NCI-H2196 treated with DMSO at 0.1 percent for 48 hours (cell line): Measurements from ENCODE around the gene SEC23B.
"Not testable (repeated sequence)": the region's sequence is repeated elsewhere in the genome, so short reads cannot be mapped to it uniquely, and the experiment has no call there.

Source experiments
- DNase-seq: peaks from one replicate; lab custom pipeline; 2025; ENCODE audit not compliant: unreplicated experiment; lab: John Stamatoyannopoulos, UW

The SEC23B gene

DNA sequence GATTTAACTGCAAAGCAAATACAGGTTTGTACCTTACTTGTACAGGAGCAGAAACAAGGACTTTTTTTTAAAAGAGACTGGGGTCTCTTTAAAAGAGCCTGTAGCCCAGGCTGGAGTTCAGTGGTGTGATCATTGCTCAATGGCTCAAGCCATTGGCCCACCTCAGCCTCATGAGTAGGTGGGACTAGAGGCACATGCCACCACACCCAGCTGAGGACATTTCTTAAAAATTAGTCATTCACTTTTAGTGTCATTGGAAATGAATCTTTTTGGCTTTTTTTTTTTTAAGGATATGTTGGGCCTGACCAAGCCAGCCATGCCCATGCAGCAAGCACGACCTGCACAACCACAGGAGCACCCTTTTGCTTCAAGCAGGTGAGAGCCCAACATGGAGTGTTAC is 16.9 kb downstream of the SEC23B start:
- DNase-seq = no peak

DNA sequence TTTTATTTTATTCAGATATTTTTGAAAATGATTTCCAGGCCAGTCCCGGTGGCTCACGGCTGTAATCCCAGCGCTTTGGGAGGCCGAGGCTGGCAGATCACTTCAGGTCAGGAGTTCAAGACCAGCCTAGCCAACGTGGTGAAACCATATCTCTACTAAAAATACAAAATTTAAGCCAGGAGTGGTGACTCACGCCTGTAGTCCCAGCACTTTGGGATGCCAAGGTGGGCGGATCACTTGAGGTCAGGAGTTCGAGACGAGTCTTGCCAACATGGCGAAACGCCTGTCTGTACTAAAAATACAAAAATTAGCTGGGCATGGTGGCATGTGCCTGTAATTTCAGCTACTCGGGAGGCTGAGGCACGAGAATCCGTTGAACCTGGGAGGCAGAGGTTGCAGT is 19.0 kb downstream of the SEC23B start:
- not testable (repeated sequence) for DNase-seq

DNA sequence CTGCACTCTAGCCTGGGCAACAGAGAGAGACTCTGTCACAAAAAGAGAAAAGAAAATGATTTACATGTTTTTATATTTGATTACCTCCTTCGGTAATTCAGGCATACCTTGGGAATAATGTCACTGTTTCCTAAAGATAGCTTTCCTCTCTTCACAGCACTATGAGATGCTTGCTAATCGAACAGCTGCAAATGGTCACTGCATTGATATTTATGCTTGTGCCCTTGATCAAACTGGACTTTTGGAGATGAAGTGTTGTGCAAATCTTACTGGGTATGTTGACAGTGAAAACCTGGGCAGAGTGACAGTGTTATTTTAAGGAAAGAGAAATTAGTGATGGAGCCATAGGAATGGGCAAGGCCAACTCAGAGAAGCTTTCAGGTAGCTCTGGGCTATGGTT is 19.6 kb downstream of the SEC23B start:
- DNase-seq = no peak

DNA sequence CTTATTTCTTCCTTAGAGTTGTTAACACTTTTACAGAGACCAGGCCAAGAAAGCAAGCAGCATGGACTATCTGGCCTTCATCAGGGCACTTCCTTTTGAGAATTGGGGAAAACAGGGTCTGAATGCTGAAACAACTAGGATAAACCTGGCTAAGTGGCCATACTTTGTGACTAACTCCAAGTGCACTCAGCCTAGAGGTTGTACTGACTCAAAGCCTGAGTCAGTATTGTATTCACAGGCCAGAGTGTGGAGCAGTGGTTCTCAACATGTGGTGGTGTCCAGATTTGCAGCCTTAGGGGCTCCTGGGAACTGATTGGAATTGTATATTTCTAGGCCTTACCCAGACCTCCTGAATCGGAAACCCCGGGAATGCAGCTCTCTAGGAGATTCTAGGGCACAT is 20.1 kb downstream of the SEC23B start:
- no peak for DNase-seq

DNA sequence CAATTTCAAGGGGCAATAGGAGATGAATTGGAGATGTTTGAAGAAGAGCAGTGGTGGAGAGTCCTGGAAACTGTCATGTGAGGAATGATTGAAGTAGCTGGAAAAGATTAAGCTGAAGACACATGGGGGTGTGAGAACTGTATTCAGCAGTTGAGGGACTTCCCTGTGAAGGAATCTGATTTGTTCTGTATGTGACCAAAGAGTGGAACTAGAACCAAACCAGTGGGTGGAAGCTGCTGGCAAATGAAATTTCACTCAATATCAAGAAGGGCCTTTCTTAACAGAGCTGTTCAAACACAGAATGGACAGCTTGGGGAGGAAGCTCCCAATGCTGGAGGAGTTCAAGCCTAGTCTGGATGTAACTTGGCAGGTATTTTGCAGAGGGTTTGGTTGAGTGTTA is 21.3 kb downstream of the SEC23B start:
- DNase-seq = no peak

DNA sequence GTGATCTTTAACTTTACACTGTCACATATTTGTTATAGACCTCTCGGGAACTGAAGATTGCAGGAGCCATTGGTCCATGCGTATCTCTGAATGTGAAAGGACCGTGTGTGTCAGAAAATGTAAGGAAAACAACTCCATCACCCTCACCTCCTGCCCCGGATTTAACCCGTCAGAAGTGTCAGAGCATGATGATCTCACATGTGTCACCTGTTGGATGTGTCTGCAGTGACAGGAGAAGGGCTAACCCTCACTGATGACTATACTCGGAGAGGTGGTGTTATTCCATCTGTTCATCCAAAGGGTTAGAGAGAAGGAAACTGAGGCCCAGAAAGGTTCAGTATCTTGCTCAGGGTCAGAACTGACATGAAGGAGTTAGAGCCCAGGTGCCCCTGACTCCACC is 24.9 kb downstream of the SEC23B start:
- DNase-seq = no peak

DNA sequence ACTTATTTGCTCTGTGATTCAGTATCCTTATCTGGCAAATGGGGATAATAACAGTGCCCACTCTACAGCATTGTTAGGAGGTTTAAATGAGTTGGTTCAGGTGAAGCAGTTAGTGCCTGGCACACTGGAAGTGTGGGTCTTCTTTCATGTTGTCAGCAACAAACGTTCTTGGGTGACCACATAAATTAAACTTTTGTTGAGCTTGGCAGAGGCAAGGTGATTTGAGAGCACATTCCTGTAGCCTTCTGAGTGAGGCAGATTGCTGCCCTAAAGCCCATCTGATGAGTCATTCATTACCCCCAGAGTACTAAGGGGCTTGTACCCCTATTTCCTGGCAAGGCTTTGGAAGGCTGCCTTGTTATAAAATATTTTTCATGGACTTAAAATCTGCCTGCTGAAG is 25.8 kb downstream of the SEC23B start:
- no peak for DNase-seq

DNA sequence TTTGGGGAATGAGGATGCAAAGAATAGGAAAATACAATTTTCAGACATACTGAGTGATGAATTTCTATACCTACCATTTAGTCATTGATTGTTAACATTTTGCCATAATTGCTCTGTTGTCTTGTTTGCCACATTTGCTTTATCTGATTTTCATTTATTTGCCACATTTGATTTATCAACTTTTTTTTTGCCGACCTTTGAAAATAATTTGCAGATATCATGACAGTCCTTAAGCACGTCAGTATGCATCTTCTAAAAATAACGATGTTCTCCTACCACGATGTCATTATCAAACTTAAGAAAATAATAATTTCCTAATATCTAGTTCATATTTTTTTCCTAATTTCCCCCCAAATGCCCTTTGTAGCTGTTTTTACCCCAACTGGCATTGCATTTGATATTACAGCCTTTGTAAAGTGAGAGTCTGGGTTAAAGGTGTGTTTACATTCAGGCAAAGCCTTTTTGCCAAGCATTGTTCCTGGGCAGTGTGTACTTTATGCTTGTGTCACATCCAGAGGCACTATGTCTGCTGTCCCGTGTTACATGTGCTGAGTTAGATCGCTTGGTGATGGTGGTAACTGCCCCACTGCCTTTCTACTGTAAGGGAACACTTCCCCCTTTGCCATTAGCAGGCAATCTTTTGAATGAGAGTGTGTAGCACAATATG is 26.4 kb downstream of the SEC23B start:
- no peak for DNase-seq

DNA sequence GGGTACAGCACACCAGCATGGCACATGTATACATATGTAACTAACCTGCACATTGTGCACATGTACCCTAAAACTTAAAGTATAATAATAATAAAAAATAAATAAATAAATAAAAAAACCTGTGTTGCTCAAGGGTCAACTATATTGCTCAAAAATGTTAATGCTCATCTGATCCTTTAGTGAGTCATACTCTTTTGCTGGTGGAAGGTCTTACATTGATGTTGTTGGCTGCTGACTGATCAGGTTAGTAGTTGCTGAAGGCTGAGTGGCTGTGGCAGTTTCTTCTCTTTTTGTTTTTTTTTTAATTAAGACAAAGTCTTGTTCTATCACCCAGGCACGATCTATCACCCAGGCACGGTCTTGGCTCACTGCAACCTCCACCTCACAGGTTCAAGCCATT is 29.9 kb downstream of the SEC23B start:
- no peak for DNase-seq

DNA sequence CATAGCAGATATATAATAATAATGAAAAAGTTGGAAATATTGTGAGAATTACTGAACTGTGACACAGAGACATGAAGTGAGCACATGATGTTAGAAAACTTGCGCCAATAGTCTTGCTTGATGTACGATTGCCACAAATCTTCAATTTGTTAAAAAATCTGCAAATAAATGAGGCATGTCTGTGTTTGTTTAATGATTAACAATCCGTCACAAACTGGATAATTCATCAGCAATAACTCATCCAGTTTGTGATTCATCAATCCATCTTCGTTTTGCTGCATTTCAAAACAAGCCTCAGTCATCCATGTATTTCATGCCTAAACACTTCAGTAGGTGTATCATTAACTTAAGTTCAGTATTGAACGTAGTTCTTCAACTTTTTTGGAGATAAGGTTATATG is 34.0 kb downstream of the SEC23B start:
- DNase-seq = no peak

DNA sequence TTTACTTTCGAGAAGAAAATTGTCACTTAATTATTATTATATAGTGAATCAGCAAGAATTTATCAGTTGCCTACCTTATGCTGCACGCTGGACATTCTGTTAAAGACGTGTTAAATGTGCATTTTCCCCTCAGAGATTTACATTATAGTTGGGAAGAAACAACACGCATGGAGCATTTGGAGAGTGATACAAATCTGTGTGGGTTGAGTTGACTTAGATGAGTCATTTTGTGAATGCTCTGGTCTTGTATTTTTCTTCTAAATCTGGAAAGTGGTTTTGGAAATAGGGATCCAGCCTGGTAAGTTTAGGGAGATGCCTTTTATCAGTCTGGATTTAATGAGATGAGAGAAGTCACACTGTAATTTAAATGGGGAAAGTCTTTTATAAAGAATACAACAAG is 35.5 kb downstream of the SEC23B start:
- no peak for DNase-seq

DNA sequence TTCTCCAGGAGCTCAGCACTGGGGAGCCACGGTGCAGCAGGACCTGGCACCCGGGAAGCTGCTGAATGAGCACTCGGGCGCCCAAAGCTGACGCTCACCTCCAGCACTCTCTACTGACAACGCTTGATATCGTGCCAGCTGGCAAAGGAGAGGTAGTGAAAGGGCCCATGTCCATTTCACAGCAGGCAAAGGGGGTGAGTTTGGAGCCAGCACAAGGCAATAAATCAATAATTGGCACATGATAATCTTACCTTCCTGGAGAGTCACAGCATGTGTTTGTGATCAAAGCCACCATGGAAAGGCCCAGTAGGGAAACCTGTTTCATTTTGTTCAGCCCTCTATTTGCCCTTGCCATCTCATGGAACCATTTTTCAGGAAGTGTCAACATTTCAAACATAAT is 36.2 kb downstream of the SEC23B start:
- peak; percentile 81 for DNase-seq

DNA sequence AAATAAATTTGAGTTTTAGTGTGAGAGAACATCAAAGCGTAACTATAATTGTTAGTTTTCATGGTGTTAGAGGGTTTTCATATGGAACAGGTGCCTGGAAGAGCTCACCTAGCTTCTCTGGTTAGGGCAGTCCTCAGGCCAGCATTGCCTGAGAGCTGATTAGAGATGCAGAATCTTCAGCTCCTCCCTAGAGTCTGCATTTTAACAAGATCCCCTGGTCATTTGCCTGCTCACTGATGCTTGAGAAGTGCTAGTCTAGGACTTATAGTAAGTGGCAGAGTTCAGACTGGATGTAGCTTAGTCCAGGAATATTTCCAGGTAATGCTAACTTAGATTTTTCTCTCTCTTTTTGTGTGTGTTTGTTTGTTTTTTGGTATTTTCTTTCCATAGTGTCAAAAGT is 37.8 kb downstream of the SEC23B start:
- no peak for DNase-seq

DNA sequence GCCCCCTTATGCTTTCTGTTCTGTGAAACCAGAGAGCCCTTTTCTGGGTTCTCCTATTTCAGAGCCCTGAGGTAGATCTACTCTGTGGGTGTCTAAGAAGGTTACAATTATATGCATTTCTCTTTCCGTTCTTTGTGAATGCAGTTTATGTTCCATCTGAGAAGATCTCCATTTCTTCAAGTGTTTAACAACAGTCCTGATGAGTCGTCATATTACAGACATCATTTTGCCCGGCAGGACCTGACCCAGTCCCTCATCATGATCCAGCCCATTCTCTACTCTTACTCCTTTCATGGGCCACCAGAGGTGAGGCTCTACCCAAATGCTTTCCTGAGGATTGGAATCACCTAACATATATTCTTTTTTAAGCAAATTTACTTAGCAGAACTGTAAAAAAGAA is 40.7 kb downstream of the SEC23B start:
- DNase-seq = no peak

DNA sequence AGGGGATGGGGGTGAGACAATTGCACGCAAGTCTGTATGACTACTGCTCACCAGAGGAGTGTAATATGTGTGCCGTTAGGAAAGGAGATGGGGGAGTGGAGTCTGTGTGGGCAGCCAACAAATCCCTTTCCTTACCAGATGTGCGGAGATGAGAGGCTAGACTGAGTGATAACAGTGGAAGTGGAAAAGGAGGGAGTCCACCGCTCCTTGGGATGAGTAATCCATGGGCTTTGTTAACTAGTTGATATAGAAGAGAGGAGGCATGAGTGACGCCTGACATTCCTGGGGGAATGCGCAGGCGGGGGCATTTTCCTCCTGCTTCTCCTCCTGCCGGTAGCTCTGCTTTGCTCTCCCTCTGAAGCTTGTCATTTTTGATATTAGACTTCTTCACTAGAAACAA is 46.0 kb downstream of the SEC23B start:
- DNase-seq = no peak

DNA sequence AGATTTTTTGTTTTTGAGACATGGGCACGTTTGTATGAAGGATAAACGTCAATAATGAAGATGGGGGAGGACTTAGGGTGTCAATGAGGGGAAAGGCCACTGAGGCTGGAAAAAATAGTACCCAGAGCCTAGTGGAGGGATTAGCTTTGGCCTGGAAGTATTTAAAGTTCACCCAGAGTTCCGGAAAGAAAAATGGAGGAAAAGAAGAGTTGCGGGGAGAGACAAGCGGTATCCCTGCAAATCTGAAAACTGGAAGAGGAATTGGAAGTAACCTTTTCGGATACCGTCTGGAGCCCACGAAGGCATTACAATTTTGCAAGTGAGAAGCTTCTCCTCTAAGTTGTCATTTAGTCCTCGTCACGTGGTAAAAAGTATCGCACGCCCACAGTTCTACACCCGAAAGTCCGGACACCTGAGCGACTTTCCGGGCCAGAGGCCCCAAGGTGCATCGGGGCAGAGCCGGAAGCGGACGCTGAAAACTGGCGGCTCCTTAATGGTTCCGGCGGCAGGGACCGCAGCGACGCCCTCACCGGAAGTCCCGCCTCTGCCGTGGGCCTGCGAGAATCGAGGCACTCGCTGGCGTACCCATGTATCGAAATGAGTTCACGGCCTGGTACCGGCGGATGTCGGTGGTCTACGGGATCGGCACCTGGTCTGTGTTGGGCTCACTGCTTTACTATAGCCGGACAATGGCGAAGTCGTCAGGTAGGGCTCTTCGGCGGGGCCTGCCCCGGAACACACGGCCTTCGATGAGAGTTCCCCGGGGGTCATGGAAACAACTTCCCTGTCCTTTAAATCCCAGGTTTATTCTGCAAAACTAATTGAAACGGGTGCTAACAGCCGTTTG is 59.4 kb downstream of the SEC23B start, which contains the start of gene SMIM26:
Gene SMIM26, plus strand, starts transcription at position 541 of the 847 bp plus-strand sequence. Its CDS starts 47 bp downstream, at position 588.
- DNase-seq = peak; percentile 86

DNA sequence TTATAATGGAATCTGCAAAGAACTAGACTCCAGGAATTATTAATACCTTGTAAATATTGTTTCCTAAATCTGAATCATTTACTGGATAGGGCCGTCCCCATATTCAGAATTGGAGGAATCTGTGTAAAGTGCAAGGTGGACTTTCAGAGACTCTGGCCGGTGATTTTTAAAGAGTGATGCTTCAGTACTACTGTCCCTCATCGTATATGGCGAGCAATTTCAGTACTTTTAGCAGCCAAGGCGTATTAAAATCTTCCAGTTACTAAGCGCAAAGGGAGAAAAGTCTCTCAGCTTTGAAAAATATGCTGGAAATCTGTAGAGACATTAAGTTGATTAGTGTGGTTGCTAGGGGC is 60.0 kb downstream of the SEC23B start:
- DNase-seq = no peak

DNA sequence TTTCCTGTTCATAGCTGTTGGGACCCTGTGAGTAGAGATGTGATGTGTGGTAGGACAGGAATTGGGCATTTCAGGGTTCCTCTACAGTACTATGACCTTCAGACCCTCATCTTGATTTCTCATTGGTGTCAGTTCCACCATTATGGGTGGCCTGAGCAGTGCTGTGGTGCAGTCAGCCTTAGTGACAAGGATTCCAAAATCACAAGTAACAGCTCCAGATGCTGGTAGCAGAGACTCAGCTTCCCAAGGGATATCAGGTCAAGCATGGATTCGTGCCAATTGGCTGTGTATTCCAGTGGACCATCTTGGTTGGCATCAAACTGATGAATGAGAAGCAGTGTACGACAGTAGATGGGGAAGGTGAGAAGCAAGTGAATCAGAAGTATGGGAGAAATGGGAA is 63.3 kb downstream of the SEC23B start:
- no peak for DNase-seq

DNA sequence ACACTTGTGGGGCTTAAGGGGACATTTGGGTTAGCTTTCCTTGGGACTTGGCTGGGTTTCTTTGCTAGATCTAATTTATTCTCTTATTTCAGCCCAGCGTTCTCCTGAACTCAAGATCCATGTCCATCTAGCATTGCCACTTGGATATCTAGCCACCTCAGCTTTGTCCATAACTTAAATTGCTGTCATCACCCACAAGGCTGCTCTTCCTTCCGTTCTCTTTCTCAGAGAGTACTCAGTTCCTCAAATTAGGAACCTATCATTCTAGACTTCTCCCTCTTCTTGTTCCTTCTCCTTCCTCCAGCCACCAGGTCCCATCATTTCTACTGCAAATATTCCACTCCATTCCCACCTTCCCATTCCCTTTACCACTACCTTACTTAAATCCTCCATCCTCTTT is 63.8 kb downstream of the SEC23B start:
- no peak for DNase-seq

DNA sequence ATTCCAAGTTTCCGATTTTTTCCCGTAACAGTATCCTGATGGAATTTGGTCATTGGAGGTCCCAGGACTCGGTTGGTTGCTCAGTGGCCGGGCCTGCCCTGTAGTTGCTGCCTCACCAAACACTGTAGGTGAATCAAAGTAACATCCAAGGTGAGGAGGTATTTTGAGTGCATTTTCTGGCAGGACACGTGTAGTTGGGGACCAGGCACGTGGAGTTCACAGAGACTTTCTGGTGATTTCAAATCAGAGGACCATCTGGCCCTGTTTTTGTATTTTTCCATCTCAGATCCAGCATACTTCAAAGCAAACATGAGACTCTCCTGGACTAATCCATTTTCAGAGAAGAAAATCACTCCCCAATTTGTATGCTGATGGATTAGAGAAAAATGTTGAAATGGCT is 70.2 kb downstream of the SEC23B start:
- no peak for DNase-seq

DNA sequence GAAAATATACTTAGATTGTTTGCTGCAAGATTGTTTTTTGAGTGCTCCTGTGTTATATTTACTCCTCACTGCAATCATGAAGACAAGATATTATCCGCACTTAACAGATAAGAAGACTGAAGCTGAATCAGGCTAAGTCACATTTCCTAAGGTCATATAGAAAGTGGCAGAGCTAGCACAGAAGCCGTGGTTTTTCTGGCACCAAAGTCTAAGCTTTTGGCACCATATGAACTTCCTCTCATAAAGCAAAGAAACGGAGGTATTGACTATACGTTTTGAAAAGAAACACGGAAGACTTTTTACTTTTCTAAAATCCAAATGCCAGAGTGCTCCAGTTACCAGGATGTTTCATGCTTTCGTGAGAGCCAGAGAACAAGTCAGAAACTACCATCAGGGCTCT is 70.8 kb downstream of the SEC23B start:
- no peak for DNase-seq

DNA sequence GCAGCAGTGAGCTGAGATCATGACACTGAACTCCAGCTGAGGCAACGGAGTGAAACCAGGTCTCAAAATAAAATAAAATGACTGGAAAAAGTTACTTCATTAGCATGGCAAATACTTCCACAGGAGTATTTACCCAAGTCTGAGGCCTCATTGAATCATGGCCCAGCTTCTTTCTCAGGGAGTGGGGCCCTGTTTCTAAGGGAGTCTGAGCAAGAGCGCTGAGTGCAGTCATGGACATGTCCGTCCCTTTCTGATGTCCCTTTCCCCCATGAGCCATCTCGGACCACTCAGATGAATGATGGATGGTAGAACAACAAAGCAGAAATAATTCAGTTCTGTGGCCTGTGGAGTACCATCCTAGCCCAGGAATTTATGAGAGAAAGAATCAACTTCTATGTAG is 72.3 kb downstream of the SEC23B start:
- DNase-seq = no peak

DNA sequence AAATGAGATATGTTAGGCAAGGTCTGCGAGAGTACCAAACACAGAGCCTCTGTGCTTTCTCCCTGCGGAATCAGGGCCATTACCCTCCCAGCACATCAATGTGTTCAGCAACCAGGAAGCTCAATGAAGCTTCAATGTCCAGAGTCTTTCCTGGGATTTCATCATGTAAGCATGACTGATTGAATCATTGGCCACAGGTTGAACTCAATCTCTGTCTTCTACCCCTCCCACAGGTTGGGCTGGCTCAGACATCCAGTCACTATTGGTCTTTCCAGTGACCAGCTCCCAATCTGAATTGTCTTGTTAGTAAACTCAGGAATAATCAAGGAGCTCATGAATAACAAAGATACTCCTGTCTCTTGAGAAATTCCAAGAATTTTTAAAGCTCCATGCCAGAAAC is 77.4 kb downstream of the SEC23B start:
- no peak for DNase-seq
